HCT116 (cell line): ENCODE results near the gene VPS35L. TPM values are rescaled to one million over a fixed set of nuclear protein-coding genes. Genes with fewer than 3 reads are reported as not detected.

Source experiments
- ATAC-seq: fragments of 200-7000 bp; cut with Tn5 transposase; 2 replicates; pipeline ENCODE4 v1.9.1; 2020; ENCODE audit warnings: mild to moderate bottlenecking, moderate library complexity
- BruUV-seq: library from RNA; stranded (reverse); fragments of 400-500 nt; replicated peaks from 2 replicates; lab custom pipeline; 2021; lab: Mats Ljungman, UMichigan
- CTCF ChIA-PET: fragments of 300-600 bp; sonication (Branson Sonifier 250); formaldehyde crosslinking; loops from one replicate; lab custom pipeline; 2021; ENCODE audit warnings: antibody characterized with exemption; lab: Charles Lee
- POLR2A ChIA-PET: fragments of 300-600, 350-600 bp; sonication (Branson Sonifier 250); formaldehyde crosslinking; loops from one replicate; lab custom pipeline; 2021; ENCODE audit warnings: antibody characterized with exemption; lab: Charles Lee
- RAD21 ChIA-PET, 2 experiments: fragments of 300-600 bp; sonication (Branson Sonifier 250); formaldehyde crosslinking; loops; one replicate each; lab custom pipeline; 2023; ENCODE audit warnings: low total read pairs in 2 of 2; ENCODE audit not compliant: uncharacterized antibody in 2 of 2, unreplicated experiment in 2 of 2, low non-redundant PET in 1 of 2; lab: Charles Lee
- DNase-seq: peaks from one replicate; pipeline ENCODE4 v3.0.0-alpha.2; 2010; ENCODE audit warnings: low read depth, low spot score
- H2AFZ ChIP-seq: fragments of 200-600 bp; shearing (Covaris generic), sonication (generic); 2 replicates; pipeline ENCODE4 v1.6.1; 2017; ENCODE audit warnings: low read depth, mixed run types, mixed read lengths, antibody characterized with exemption, low read length; ENCODE audit not compliant: poor library complexity, severe bottlenecking
- H3K27ac ChIP-seq: 2 replicates; pipeline ENCODE4 v1.5.1; 2012; ENCODE audit warnings: low read depth, low read length
- H3K27me3 ChIP-seq: fragments of 200-600 bp; sonication (generic); 2 replicates; pipeline ENCODE4 v1.6.1; 2016; ENCODE audit warnings: mixed run types, low read length, mixed read lengths; ENCODE audit not compliant: insufficient read depth
- H3K36me3 ChIP-seq, 2 experiments: fragments of 200-500 bp in 1 of 2; fragments of 200-600 bp in 1 of 2; sonication (Bioruptor generic) in 1 of 2; sonication (generic) in 1 of 2; 2 replicates each; pipeline versions ENCODE4 v1.5.1 to v1.6.1; 2014 to 2016; ENCODE audit warnings: low read length in 2 of 2, inconsistent platforms in 1 of 2, mixed read lengths in 1 of 2, mixed run types in 1 of 2; ENCODE audit not compliant: insufficient read depth in 2 of 2, control insufficient read depth in 1 of 2
- H3K4me1 ChIP-seq, 2 experiments: fragments of 200-600 bp in 1 of 2; sonication (generic) in 1 of 2; 2 replicates each; pipeline versions ENCODE4 v1.5.1 to v1.6.1; 2012 to 2017; ENCODE audit warnings: low read length in 2 of 2, inconsistent platforms in 1 of 2, mild to moderate bottlenecking in 1 of 2, mixed read lengths in 1 of 2, mixed run types in 1 of 2, moderate library complexity in 1 of 2; ENCODE audit not compliant: insufficient read depth in 2 of 2, control insufficient read depth in 1 of 2
- H3K4me2 ChIP-seq: fragments of 200-600 bp; sonication (generic); 2 replicates; pipeline ENCODE4 v1.6.1; 2017; ENCODE audit warnings: mixed run types, low read length, mixed read lengths
- H3K4me3 ChIP-seq, 2 experiments: fragments of 200-600 bp in 1 of 2; sonication (generic) in 1 of 2; replicated peaks in 1 of 2; 2 replicates each; pipeline ENCODE4 v1.5.1; 2011 to 2016; ENCODE audit warnings: low read length in 2 of 2, control low read depth in 1 of 2, low read depth in 1 of 2, mild to moderate bottlenecking in 1 of 2, mixed read lengths in 1 of 2, mixed run types in 1 of 2
- H3K79me2 ChIP-seq: fragments of 200-600 bp; sonication (generic); 2 replicates; pipeline ENCODE4 v1.6.1; 2017; ENCODE audit warnings: mild to moderate bottlenecking, mixed run types, low read length, moderate library complexity, mixed read lengths; ENCODE audit not compliant: insufficient read depth
- H3K9ac ChIP-seq: fragments of 200-600 bp; sonication (generic); 2 replicates; pipeline ENCODE4 v1.6.1; 2016; ENCODE audit warnings: low read length, mixed read lengths
- H3K9me2 ChIP-seq: fragments of 200-600 bp; sonication (generic), shearing (Covaris generic); 2 replicates; pipeline ENCODE4 v1.6.1; 2017; ENCODE audit warnings: mixed run types, mild to moderate bottlenecking, moderate library complexity; ENCODE audit not compliant: insufficient read depth
- H3K9me3 ChIP-seq, 2 experiments: fragments of 200-500 bp in 1 of 2; fragments of 200-600 bp in 1 of 2; sonication (Bioruptor generic) in 1 of 2; sonication (generic) in 1 of 2; 2 replicates each; pipeline ENCODE4 v1.6.1; 2014 to 2017; ENCODE audit warnings: low read length in 2 of 2, mixed read lengths in 2 of 2, inconsistent platforms in 1 of 2, low read depth in 1 of 2, mild to moderate bottlenecking in 1 of 2, mixed run types in 1 of 2, moderate library complexity in 1 of 2; ENCODE audit not compliant: control insufficient read depth in 1 of 2, insufficient read depth in 1 of 2
- H4K20me1 ChIP-seq: fragments of 200-600 bp; sonication (generic), shearing (Covaris generic); 2 replicates; pipeline ENCODE4 v1.6.1; 2017; ENCODE audit warnings: mixed run types, mild to moderate bottlenecking, moderate library complexity; ENCODE audit not compliant: insufficient read depth
- CBX3 ChIP-seq: IDR thresholded peaks from 2 replicates; pipeline ENCODE4 v1.6.1; 2012; ENCODE audit warnings: low read depth
- CEBPB ChIP-seq: IDR thresholded peaks from 2 replicates; pipeline ENCODE4 v1.6.1; 2012; ENCODE audit warnings: low read depth
- EGR1 ChIP-seq: IDR thresholded peaks from 2 replicates; pipeline ENCODE4 v1.6.1; 2012; ENCODE audit warnings: low read depth
- ELF1 ChIP-seq: IDR thresholded peaks from 2 replicates; pipeline ENCODE4 v1.6.1; 2012; ENCODE audit warnings: low read depth, borderline replicate concordance
- EZH2phosphoT487 ChIP-seq: fragments of 200-600 bp; IDR thresholded peaks from 2 replicates; pipeline ENCODE4 v1.6.1; 2018; ENCODE audit warnings: antibody characterized with exemption, borderline replicate concordance
- FOSL1 ChIP-seq: IDR thresholded peaks from 2 replicates; pipeline ENCODE4 v1.6.1; 2012; ENCODE audit warnings: low read depth
- JUND ChIP-seq: IDR thresholded peaks from 2 replicates; pipeline ENCODE4 v1.6.1; 2012
- POLR2A ChIP-seq: IDR thresholded peaks from 2 replicates; pipeline ENCODE4 v1.7.0; 2011; ENCODE audit warnings: borderline replicate concordance; ENCODE audit not compliant: insufficient read depth, insufficient read length; ENCODE audit errors: extremely low read depth
- RAD21 ChIP-seq: IDR thresholded peaks from 2 replicates; pipeline ENCODE4 v1.6.1; 2012; ENCODE audit warnings: low read depth, mild to moderate bottlenecking
- SIN3A ChIP-seq: IDR thresholded peaks from 2 replicates; pipeline ENCODE4 v1.6.1; 2012; ENCODE audit warnings: low read depth
- SRF ChIP-seq: IDR thresholded peaks from 2 replicates; pipeline ENCODE4 v1.6.1; 2012; ENCODE audit warnings: low read depth
- TCF7L2 ChIP-seq: IDR thresholded peaks from 2 replicates; pipeline ENCODE4 v1.7.0; 2011; ENCODE audit warnings: borderline replicate concordance, inconsistent platforms; ENCODE audit not compliant: insufficient read depth, insufficient read length; ENCODE audit errors: extremely low read depth
- YY1 ChIP-seq: IDR thresholded peaks from 2 replicates; pipeline ENCODE4 v1.6.1; 2011; ENCODE audit warnings: low read length, low read depth, moderate library complexity, mild to moderate bottlenecking; ENCODE audit not compliant: insufficient replicate concordance; ENCODE audit errors: extremely low read depth
- ZFX ChIP-seq: fragments of 450-650 bp; IDR thresholded peaks from 2 replicates; pipeline ENCODE4 v1.6.1; 2017
- ZNF274 ChIP-seq: fragments of 200-500 bp; sonication (Bioruptor generic); IDR thresholded peaks from 2 replicates; pipeline ENCODE4 v1.6.1; 2014; ENCODE audit warnings: mild to moderate bottlenecking, low read depth, low read length, inconsistent platforms
- intact Hi-C: fragments of 100-400 bp; cut with micrococcal nuclease; formaldehyde crosslinking; loops from 2 replicates; pipeline ENCODE4 v1.10.0; 2022
- total RNA-seq: library from RNA; stranded (reverse); gene quantifications from one replicate; pipeline ENCODE4 v1.2.1, GENCODE V29; 2021; ENCODE audit not compliant: unreplicated experiment
- TF ChIP-seq, protein P1 (sequence below), 3 experiments: fragments of 200-600 bp in 1 of 3; sonication (generic) in 1 of 3; IDR thresholded peaks in 2 of 3; conservative IDR thresholded peaks in 1 of 3; 2 replicates each; pipeline ENCODE4 v1.5.1; 2012 to 2017; ENCODE audit warnings: low read depth in 2 of 3, low read length in 2 of 3, antibody characterized with exemption in 1 of 3, borderline replicate concordance in 1 of 3, control low read depth in 1 of 3, mild to moderate bottlenecking in 1 of 3, mixed read lengths in 1 of 3, mixed run types in 1 of 3, moderate library complexity in 1 of 3; ENCODE audit not compliant: insufficient read depth in 1 of 3
- TF ChIP-seq, protein P2 (sequence below): IDR thresholded peaks from 2 replicates; pipeline ENCODE4 v1.6.1; 2012
- TF ChIP-seq, protein P3 (sequence below): IDR thresholded peaks from 2 replicates; pipeline ENCODE4 v1.6.1; 2011; ENCODE audit warnings: mild to moderate bottlenecking, low read length, moderate library complexity; ENCODE audit not compliant: insufficient replicate concordance; ENCODE audit errors: extremely low read depth

Gene VPS35L
- total RNA-seq, 1 experiment from 2014 or later = 21.4 TPM

GRCh38 chr16:19540241-19540970 is 15.1 kb upstream of the VPS35L start:
- Histone ChIP-seq H3K9me2 (no peaks in the 10 kb centered on the region), H3K4me3 (no peak overlapping the region), H3K79me2 (peaks cover under 1% of the 10 kb centered on the region; the same call in 1 of the 2 replicates), H3K9me3 (no peaks in the 10 kb centered on the region), H3K27me3 (no peaks in the 10 kb centered on the region), H3K9ac (no peak overlapping the region), H3K4me2 (no peak overlapping the region), H3K27ac (no peak overlapping the region), H2AFZ (no peak overlapping the region), H3K36me3 (peaks cover 14 to 35% of the 10 kb centered on the region in 2 experiments), H3K4me1 (peaks cover 0 to 5% of the 10 kb centered on the region in 2 experiments; a peak in 1 of 4 replicates), H4K20me1 (no peaks in the 10 kb centered on the region)
- ChIA-PET RAD21 (no interaction called here), CTCF (no interaction called here), POLR2A (no interaction called here)
- DNase-seq (no peak), ATAC-seq (no peak)
- intact Hi-C loops = no loop called here
- BruUV-seq = no TSS peak
- TF ChIP-seq, protein P1, sequence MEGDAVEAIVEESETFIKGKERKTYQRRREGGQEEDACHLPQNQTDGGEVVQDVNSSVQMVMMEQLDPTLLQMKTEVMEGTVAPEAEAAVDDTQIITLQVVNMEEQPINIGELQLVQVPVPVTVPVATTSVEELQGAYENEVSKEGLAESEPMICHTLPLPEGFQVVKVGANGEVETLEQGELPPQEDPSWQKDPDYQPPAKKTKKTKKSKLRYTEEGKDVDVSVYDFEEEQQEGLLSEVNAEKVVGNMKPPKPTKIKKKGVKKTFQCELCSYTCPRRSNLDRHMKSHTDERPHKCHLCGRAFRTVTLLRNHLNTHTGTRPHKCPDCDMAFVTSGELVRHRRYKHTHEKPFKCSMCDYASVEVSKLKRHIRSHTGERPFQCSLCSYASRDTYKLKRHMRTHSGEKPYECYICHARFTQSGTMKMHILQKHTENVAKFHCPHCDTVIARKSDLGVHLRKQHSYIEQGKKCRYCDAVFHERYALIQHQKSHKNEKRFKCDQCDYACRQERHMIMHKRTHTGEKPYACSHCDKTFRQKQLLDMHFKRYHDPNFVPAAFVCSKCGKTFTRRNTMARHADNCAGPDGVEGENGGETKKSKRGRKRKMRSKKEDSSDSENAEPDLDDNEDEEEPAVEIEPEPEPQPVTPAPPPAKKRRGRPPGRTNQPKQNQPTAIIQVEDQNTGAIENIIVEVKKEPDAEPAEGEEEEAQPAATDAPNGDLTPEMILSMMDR (IDR thresholded peaks at IDR 0.05 in 2 of 3, conservative IDR thresholded peaks at IDR 0.05 in 1 of 3; ENCODE audit: borderline replicate concordance in 1 of 3, insufficient read depth in 1 of 3, low read depth in 2 of 3, low read length in 2 of 3) = no peak
- no peak for TF ChIP-seq EZH2phosphoT487
- TF ChIP-seq, protein P2, sequence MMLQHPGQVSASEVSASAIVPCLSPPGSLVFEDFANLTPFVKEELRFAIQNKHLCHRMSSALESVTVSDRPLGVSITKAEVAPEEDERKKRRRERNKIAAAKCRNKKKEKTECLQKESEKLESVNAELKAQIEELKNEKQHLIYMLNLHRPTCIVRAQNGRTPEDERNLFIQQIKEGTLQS = no peak
- TF ChIP-seq CBX3 = no peak
- TF ChIP-seq FOSL1 = no peak
- TF ChIP-seq, protein P3, sequence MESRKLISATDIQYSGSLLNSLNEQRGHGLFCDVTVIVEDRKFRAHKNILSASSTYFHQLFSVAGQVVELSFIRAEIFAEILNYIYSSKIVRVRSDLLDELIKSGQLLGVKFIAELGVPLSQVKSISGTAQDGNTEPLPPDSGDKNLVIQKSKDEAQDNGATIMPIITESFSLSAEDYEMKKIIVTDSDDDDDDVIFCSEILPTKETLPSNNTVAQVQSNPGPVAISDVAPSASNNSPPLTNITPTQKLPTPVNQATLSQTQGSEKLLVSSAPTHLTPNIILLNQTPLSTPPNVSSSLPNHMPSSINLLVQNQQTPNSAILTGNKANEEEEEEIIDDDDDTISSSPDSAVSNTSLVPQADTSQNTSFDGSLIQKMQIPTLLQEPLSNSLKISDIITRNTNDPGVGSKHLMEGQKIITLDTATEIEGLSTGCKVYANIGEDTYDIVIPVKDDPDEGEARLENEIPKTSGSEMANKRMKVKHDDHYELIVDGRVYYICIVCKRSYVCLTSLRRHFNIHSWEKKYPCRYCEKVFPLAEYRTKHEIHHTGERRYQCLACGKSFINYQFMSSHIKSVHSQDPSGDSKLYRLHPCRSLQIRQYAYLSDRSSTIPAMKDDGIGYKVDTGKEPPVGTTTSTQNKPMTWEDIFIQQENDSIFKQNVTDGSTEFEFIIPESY = no peak
- no peak for TF ChIP-seq ELF1
- TF ChIP-seq SRF = no peak
- TF ChIP-seq EGR1 = no peak
- no peak for TF ChIP-seq ZNF274
- no peak for TF ChIP-seq RAD21
- TF ChIP-seq TCF7L2 = no peak
- TF ChIP-seq CEBPB = no peak
- no peak for TF ChIP-seq YY1
- TF ChIP-seq ZFX = no peak
- TF ChIP-seq JUND = no peak
- no peak for TF ChIP-seq POLR2A
- TF ChIP-seq SIN3A = no peak
